HG03139 (cell line): ENCODE data around the gene KCNH1.

Experiments
- ATAC-seq: cut with Tn5 transposase; IDR thresholded peaks from one replicate; pipeline ENCODE4 v1.9.1; 2021; ENCODE audit not compliant: unreplicated experiment

KCNH1 gene

GRCh38 chr1:210657806-210658205, 476.1 kb downstream of the KCNH1 start:
- ATAC-seq: no peak

- ATAC-seq: no peak
These were observed 478.4 kb downstream of the KCNH1 start for GRCh38 chr1:210655511-210655910.

GRCh38 chr1:210654176-210654981, 479.6 kb downstream of the KCNH1 start:
- no peak for ATAC-seq

- no peak for ATAC-seq
These were observed 480.2 kb downstream of the KCNH1 start for GRCh38 chr1:210653771-210654170.

GRCh38 chr1:210652329-210652954, 481.5 kb downstream of the KCNH1 start:
- no peak for ATAC-seq

GRCh38 chr1:210650403-210650802, 483.5 kb downstream of the KCNH1 start:
- ATAC-seq: no peak

- ATAC-seq: no peak
These were observed 485.2 kb downstream of the KCNH1 start for GRCh38 chr1:210648588-210649269.

GRCh38 chr1:210647406-210648333, 486.3 kb downstream of the KCNH1 start:
- ATAC-seq: no peak

GRCh38 chr1:210646258-210646616, 487.7 kb downstream of the KCNH1 start:
- no peak for ATAC-seq

GRCh38 chr1:210645582-210646257, 488.2 kb downstream of the KCNH1 start:
- ATAC-seq: no peak

- ATAC-seq: no peak
These were observed 492.4 kb downstream of the KCNH1 start for GRCh38 chr1:210641582-210641981.

GRCh38 chr1:210635108-210635507, 498.8 kb downstream of the KCNH1 start:
- ATAC-seq: no peak

- no peak for ATAC-seq
These were observed 500.3 kb downstream of the KCNH1 start for GRCh38 chr1:210633636-210634035.

- ATAC-seq: no peak
These were observed 500.8 kb downstream of the KCNH1 start for GRCh38 chr1:210633140-210633539.

- no peak for ATAC-seq
These were observed 502.5 kb downstream of the KCNH1 start for GRCh38 chr1:210631399-210631798.

- ATAC-seq: no peak
These were observed 504.7 kb downstream of the KCNH1 start for GRCh38 chr1:210629276-210629675.

GRCh38 chr1:210627755-210628154, 506.2 kb downstream of the KCNH1 start:
- ATAC-seq: no peak
